WTC11 (cell line): ENCODE data around the gene TGIF1.

Source experiments
- CTCF ChIP-seq: fragments of 200-600 bp; IDR thresholded peaks from 2 replicates; pipeline ENCODE4 v1.8.0; 2022; ENCODE audit warnings: antibody characterized with exemption
- E2F4 ChIP-seq: sonication (generic); formaldehyde crosslinking; IDR thresholded peaks from 2 replicates; pipeline ENCODE4 v1.8.1; 2022; ENCODE audit warnings: low read depth, mild to moderate bottlenecking, moderate library complexity, missing genetic modification reagents, borderline replicate concordance
- SOX15 ChIP-seq: fragments of 250-450 bp; sonication (Bioruptor Pico); IDR thresholded peaks from 2 replicates; pipeline ENCODE4 v1.9.0; 2021; ENCODE audit warnings: mild to moderate bottlenecking
- TF ChIP-seq, protein P1 (sequence below): sonication (generic); formaldehyde crosslinking; IDR thresholded peaks from 2 replicates; pipeline ENCODE4 v1.8.1; 2022; ENCODE audit warnings: mild to moderate bottlenecking, moderate library complexity, missing genetic modification reagents
- TF ChIP-seq, protein P2 (sequence below): sonication (generic); formaldehyde crosslinking; IDR thresholded peaks from 2 replicates; pipeline ENCODE4 v1.8.0; 2023; ENCODE audit warnings: missing genetic modification reagents

GRCh38 chr18:3453540-3454364, 3.8 kb downstream of the TGIF1 start:
- TF ChIP-seq, protein P1, sequence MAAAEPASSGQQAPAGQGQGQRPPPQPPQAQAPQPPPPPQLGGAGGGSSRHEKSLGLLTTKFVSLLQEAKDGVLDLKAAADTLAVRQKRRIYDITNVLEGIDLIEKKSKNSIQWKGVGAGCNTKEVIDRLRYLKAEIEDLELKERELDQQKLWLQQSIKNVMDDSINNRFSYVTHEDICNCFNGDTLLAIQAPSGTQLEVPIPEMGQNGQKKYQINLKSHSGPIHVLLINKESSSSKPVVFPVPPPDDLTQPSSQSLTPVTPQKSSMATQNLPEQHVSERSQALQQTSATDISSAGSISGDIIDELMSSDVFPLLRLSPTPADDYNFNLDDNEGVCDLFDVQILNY: no peak
- TF ChIP-seq SOX15 (CRISPR knock-in tag) (no peak), E2F4 (CRISPR knock-in tag) (no peak), CTCF (no peak)
- TF ChIP-seq, protein P2, sequence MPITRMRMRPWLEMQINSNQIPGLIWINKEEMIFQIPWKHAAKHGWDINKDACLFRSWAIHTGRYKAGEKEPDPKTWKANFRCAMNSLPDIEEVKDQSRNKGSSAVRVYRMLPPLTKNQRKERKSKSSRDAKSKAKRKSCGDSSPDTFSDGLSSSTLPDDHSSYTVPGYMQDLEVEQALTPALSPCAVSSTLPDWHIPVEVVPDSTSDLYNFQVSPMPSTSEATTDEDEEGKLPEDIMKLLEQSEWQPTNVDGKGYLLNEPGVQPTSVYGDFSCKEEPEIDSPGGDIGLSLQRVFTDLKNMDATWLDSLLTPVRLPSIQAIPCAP (CRISPR knock-in tag): no peak
